ENCODE results near the gene SKIC8. TPM values are rescaled to one million over a fixed set of nuclear protein-coding genes. Genes with fewer than 3 reads are reported as not detected.

The SKIC8 gene
- total and polyA plus RNA-seq, 2 of the 13 experiments (the other 11 are each of a cell fraction or from before 2014, with no cell fraction given): 69.5 to 70.6 TPM

- no peak overlapping the region for H3K4me3 ChIP-seq (replicated peaks in 1 of 3; ENCODE audit: insufficient read depth in 1 of 3, low read depth in 2 of 3, low read length in 3 of 3)
- CTCF ChIA-PET (ENCODE audit: low intra/inter-chr PET ratio, low total read pairs): no interaction called here
Measured at GRCh38 chr15:78263351-78263781, 36.0 kb downstream of the SKIC8 start.

More at GRCh38 chr15:78263351-78263781, 36.0 kb downstream of the SKIC8 start:
- in situ Hi-C loops (cut with HindIII; ENCODE audit: extremely low pct_ligation_motif_present, low pct_unique_long_range_greater_than_20kb) (no loop called here), intact Hi-C loops (cut with micrococcal nuclease; ENCODE audit: unreplicated experiment) (no loop called here)
- no peak overlapping the region for H3K9ac ChIP-seq (ENCODE audit: insufficient read depth, low read depth, low read length)
- FAIRE-seq: no peak
- no peaks in the 10 kb centered on the region for H3K79me2 ChIP-seq (ENCODE audit: insufficient read depth, low read length)
- WGBS (ENCODE audit: low lambda C conversion rate): no CpG with 5 or more reads among the region's 7 CpGs
- POLR2A ChIA-PET: no interaction called here
- no peak overlapping the region for H2AFZ ChIP-seq (ENCODE audit: low read length)
- no peak; the same call in 2 of the 3 replicates for ATAC-seq
- H3K4me2 ChIP-seq (ENCODE audit: low read depth, low read length): no peak overlapping the region
- no peak overlapping the region for H3K27ac ChIP-seq (ENCODE audit: extremely low read length, insufficient read depth, low read length)
- BruUV-seq (replicated peaks): no TSS peak
- H4K20me1 ChIP-seq (ENCODE audit: insufficient read depth, low read length): no peaks in the 10 kb centered on the region
- no peaks in the 10 kb centered on the region for H3K36me3 ChIP-seq (replicated peaks in 1 of 2; ENCODE audit: control insufficient read depth in 1 of 2, insufficient read depth in 2 of 2, low read length in 2 of 2)
- DNase-seq (ENCODE audit: low spot score): no peak
- no peaks in the 10 kb centered on the region for H3K9me3 ChIP-seq (ENCODE audit: low read length)
- H3K27me3 ChIP-seq (ENCODE audit: control insufficient read depth in 1 of 2, insufficient read depth in 2 of 2, low read length in 2 of 2): peaks cover 0 to 25% of the 10 kb centered on the region in 2 experiments; a peak in 1 of 5 replicates
- TF ChIP-seq GRHL1 (CRISPR knock-in tag; conservative IDR thresholded peaks at IDR 0.05) (no peak), TBL1XR1 (IDR thresholded peaks at IDR 0.05; ENCODE audit: borderline replicate concordance, low read length, partially characterized antibody) (no peak), ZNF737 (CRISPR knock-in tag; IDR thresholded peaks at IDR 0.05; ENCODE audit: borderline replicate concordance) (no peak), ZBTB39 (CRISPR knock-in tag; IDR thresholded peaks at IDR 0.05) (no peak), ZNF468 (CRISPR knock-in tag; IDR thresholded peaks at IDR 0.05) (no peak), ZNF781 (CRISPR knock-in tag; IDR thresholded peaks at IDR 0.05; ENCODE audit: borderline replicate concordance, not compliant biosample characterization) (no peak), KLF9 (CRISPR knock-in tag; IDR thresholded peaks at IDR 0.05; ENCODE audit: low read depth) (no peak), ZGPAT (CRISPR knock-in tag; IDR thresholded peaks at IDR 0.05) (no peak), FOXK2 (IDR thresholded peaks at IDR 0.05) (no peak)
- H3K4me1 ChIP-seq (ENCODE audit: insufficient read depth, low read length): no peaks in the 10 kb centered on the region
